CD4-positive, alpha-beta T cell treated with Interleukin-4 for 1 hour (primary cell): ENCODE results near the gene ASB11.
"Not testable (repeated sequence)": the region's sequence is repeated elsewhere in the genome, so short reads cannot be mapped to it uniquely, and the experiment has no call there.

Experiments used
- DNase-seq, 2 donors: peaks; one replicate each; pipeline ENCODE4 v3.0.0-alpha.2; 2020 to 2022

Gene ASB11

GRCh38 chrX:15315509-15315908, at the start of gene ASB11:
ASB11 (minus strand) TSS chrX:15315640; CDS start chrX:15315605, 35 bp downstream.
- DNase-seq = no peak

- no peak for DNase-seq
Measured at GRCh38 chrX:15359701-15360100, 44.3 kb upstream of the ASB11 start.

GRCh38 chrX:15358533-15358932, 43.1 kb upstream of the ASB11 start:
- DNase-seq = no peak

GRCh38 chrX:15356444-15356843, 41.0 kb upstream of the ASB11 start:
- DNase-seq = no peak

- no peak for DNase-seq
Measured at GRCh38 chrX:15350329-15350996, 35.0 kb upstream of the ASB11 start.

- peak in 1 of 2 donors; percentile 36 for DNase-seq
Measured at GRCh38 chrX:15349046-15349445, 33.6 kb upstream of the ASB11 start.

GRCh38 chrX:15345976-15346375, 30.5 kb upstream of the ASB11 start:
- no peak for DNase-seq

GRCh38 chrX:15344106-15344505, 28.7 kb upstream of the ASB11 start:
- DNase-seq = no peak

- no peak for DNase-seq
Measured at GRCh38 chrX:15343075-15343476, 27.6 kb upstream of the ASB11 start.

GRCh38 chrX:15340867-15341266, 25.4 kb upstream of the ASB11 start:
- DNase-seq = no peak

- peak; percentile 73 to 79 for DNase-seq
Measured at GRCh38 chrX:15336023-15336413, 20.6 kb upstream of the ASB11 start.

- DNase-seq = peak; percentile 94 to 96
Measured at GRCh38 chrX:15335135-15336022, 19.9 kb upstream of the ASB11 start, which contains the start of gene PIGA. PIGA (minus strand) TSS chrX:15335523; CDS start chrX:15331930, 3,593 bp downstream.

GRCh38 chrX:15334561-15334960, 19.1 kb upstream of the ASB11 start:
- peak; percentile 12 to 56 for DNase-seq

GRCh38 chrX:15328821-15329220, 13.4 kb upstream of the ASB11 start:
- DNase-seq = no peak

GRCh38 chrX:15328131-15328530, 12.7 kb upstream of the ASB11 start:
- DNase-seq = no peak

- no peak for DNase-seq
Measured at GRCh38 chrX:15322472-15322871, 7.0 kb upstream of the ASB11 start.

GRCh38 chrX:15322072-15322471, 6.6 kb upstream of the ASB11 start:
- no peak for DNase-seq

GRCh38 chrX:15321447-15321846, 6.0 kb upstream of the ASB11 start:
- peak in 1 of 2 donors; percentile 30 for DNase-seq

GRCh38 chrX:15320297-15320696, 4.9 kb upstream of the ASB11 start:
- no peak for DNase-seq

GRCh38 chrX:15319075-15319474, 3.6 kb upstream of the ASB11 start:
- no peak for DNase-seq

GRCh38 chrX:15314472-15314871, 968 bp downstream of the ASB11 start:
- no peak for DNase-seq

- no peak for DNase-seq
Measured at GRCh38 chrX:15311119-15311518, 4.3 kb downstream of the ASB11 start.

- no peak for DNase-seq
Measured at GRCh38 chrX:15310117-15310516, 5.3 kb downstream of the ASB11 start.

- DNase-seq = not testable (repeated sequence)
Measured at GRCh38 chrX:15305899-15306298, 9.5 kb downstream of the ASB11 start.
